Measurements from ENCODE around the gene PLXDC2.
"Not testable (repeated sequence)": the region's sequence is repeated elsewhere in the genome, so short reads cannot be mapped to it uniquely, and the experiment has no call there.

PLXDC2 gene

DNA sequence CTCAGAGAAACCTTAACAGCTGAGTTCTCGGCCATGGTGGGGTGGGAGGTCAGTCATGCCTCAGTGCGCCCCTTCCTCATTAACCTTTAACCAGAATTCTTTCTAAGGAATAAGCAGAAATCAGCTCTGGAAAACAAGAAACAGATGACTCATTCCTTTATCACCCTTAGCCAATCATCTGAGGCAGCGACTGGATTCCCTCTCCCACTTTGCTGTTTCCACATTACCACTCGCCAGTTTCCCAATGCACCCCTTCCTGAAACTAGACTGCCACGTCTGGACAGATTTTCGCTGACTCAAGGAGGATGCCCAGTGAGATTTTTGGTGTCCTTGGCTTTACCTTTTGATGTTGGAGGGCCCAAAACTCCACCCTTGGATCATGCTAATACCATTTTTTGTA, 223.8 kb downstream of the PLXDC2 start:
- Histone ChIP-seq H3K4me1 (ENCODE audit: insufficient read depth, low read length) (0 out of 2 replicates have a peak, but pooled peaks cover 3% of the 10 kb centered on the region), H3K9ac (ENCODE audit: low read depth, low read length) (no peak overlapping the region), H3K36me3 (ENCODE audit: insufficient read depth, low read length) (no peaks in the 10 kb centered on the region), H3K9me3 (ENCODE audit: control insufficient read depth, insufficient read depth, low read length) (no peaks in the 10 kb centered on the region)

DNA sequence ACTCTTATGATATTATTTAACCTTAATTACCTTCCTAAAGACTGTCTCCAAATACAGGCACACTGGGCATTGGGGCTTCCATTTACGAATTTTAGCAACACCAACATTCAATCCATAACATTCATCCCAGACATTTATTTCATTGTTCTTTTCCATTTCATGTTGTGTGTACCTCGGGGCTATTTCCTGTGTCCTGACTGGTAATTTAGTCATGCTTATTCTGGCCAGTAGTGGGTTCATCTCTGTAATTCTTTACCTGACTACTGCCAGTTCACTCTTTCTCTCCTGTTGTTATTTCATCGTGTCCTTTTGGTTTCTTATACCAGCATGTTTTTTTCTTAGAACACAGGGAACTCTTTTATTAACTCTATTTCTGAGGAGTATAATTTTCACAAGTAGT, 225.7 kb downstream of the PLXDC2 start:
- Histone ChIP-seq H3K9me3 (ENCODE audit: control insufficient read depth, insufficient read depth, low read length) (no peaks in the 10 kb centered on the region), H3K36me3 (ENCODE audit: insufficient read depth, low read length) (no peaks in the 10 kb centered on the region), H3K9ac (ENCODE audit: low read depth, low read length) (no peak overlapping the region), H3K4me1 (ENCODE audit: insufficient read depth, low read length) (0 out of 2 replicates have a peak, but pooled peaks cover 3% of the 10 kb centered on the region)

DNA sequence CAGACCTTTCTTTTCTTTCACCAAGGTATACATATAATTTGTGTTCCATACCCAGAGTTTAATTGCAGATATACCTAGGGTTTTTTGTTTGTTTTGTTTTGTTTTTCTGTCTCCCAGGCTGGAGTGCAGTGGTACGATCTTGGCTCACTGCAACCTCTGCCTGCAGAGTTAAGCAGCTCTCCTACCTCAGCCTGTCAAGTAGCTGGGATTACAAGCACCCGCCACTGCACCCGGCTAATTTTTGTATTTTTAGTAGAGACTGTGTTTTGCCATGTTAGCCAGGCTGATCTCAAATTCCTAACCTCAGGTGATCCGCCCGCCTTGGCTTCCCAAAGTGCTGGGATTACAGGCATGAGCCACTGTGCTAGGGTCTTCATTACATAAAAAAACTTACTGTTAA, 228.9 kb downstream of the PLXDC2 start:
- H3K4me1 ChIP-seq (ENCODE audit: insufficient read depth, low read length); H3K9ac ChIP-seq (ENCODE audit: low read depth, low read length); H3K36me3 ChIP-seq (ENCODE audit: insufficient read depth, low read length); H3K9me3 ChIP-seq (ENCODE audit: control insufficient read depth, insufficient read depth, low read length): not testable (repeated sequence)

DNA sequence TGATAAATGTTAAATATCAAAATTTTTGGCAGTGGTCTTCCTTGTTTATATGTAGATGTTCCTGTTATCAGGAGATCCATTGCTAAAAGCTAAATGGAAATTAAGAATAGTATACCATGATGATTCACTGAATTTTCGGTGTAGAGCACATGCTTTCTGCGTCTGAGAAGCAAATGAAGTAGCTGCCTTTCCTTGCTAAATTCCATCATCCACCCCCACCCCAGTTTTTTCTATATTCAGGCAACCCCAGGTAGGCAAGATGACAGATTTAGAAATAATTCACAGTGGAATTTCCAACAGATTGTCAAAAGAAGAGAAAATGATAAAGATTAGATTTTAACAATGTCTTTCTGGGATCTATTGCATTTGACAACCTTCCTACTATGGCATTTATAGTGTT, 231.9 kb downstream of the PLXDC2 start:
- H3K4me1 ChIP-seq (ENCODE audit: insufficient read depth, low read length), result 0 out of 2 replicates have a peak, but pooled peaks cover 3% of the 10 kb centered on the region
- H3K9ac ChIP-seq (ENCODE audit: low read depth, low read length), result no peak overlapping the region
- peaks cover 7% of the 10 kb centered on the region; the same call in 1 of the 2 replicates for H3K36me3 ChIP-seq (ENCODE audit: insufficient read depth, low read length)
- H3K9me3 ChIP-seq (ENCODE audit: control insufficient read depth, insufficient read depth, low read length), result peaks cover 7% of the 10 kb centered on the region

DNA sequence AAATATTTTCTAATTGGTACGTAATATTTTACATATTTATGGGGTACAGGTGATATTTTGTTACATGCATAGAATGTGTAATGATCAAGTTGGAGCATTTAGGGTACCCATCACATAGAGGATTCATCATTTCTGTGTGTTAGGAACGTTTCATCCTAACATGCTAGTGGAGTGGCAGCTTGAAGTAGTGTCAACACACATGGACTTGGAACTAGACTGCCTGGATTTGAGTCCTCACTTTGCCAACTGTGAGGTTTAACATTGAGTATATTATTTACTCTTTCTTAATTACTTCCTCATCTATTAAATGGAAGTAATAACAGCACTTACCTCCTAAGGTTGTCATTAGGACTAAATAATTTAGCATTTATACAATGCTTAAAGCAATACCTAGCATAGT, 241.9 kb downstream of the PLXDC2 start:
- no peaks in the 10 kb centered on the region for H3K4me1 ChIP-seq (ENCODE audit: insufficient read depth, low read length)
- H3K9ac ChIP-seq (ENCODE audit: low read depth, low read length), result no peak overlapping the region
- no peaks in the 10 kb centered on the region for H3K36me3 ChIP-seq (ENCODE audit: insufficient read depth, low read length)
- peaks cover 3% of the 10 kb centered on the region for H3K9me3 ChIP-seq (ENCODE audit: control insufficient read depth, insufficient read depth, low read length)

DNA sequence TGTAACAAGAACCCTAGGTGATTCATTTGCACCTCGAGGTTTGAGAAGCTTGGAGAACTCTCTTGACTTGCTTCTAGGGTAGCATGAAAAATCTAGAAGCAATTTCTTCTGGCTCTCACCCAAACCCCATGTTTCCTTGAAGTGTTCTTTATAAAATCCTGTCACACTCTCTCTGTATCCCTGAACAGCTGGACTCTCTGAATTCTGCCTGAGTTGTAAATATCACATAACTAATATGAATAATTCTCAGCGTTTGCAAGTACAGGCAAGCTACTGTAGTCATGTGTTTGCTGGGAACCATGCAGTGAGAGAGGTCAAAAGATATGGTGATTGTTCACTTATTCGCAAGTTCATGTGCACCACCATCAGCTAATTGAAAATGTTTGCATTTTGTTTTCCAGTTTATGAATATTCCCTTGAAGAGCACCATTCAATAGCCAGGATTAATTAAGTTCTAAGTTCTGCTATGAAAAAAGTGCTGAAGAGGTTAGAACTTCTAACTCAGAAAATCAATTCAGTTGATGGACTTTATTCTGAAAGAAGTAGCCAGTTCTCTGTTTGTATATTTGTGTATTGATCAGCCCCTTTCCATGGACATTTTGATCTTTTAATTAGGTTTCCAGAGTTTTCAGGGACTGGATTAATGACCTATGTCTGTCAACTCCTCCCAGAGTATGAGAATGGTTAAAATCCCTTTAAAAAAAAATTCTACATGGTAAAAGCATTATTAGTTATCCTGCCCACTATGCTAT, 243.0 kb downstream of the PLXDC2 start:
- Histone ChIP-seq H3K36me3 (ENCODE audit: insufficient read depth, low read length) (no peaks in the 10 kb centered on the region), H3K4me1 (ENCODE audit: insufficient read depth, low read length) (no peaks in the 10 kb centered on the region), H3K9ac (ENCODE audit: low read depth, low read length) (no peak overlapping the region), H3K9me3 (ENCODE audit: control insufficient read depth, insufficient read depth, low read length) (peaks cover 3% of the 10 kb centered on the region)

DNA sequence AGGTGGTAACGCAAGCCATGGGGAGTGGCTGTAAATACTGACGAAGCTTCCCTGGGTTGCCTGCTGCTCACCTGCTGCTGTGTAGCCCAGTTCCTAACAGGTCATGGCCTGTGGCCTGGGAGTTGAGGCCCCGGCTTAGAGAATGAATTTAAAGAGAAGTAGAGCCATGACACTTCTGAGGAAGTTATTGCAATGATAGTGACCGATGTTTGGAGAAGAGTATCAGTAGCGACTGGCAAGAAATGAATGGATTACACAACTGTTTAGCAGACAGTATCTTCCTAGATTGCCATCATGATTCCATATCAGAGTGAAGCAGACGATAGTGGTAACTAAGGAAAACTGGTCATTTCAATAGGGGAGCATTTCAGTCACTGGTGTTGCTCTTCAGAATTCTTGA, 249.6 kb downstream of the PLXDC2 start:
- Histone ChIP-seq H3K36me3 (ENCODE audit: insufficient read depth, low read length) (no peaks in the 10 kb centered on the region), H3K9me3 (ENCODE audit: control insufficient read depth, insufficient read depth, low read length) (peaks cover 1% of the 10 kb centered on the region), H3K9ac (ENCODE audit: low read depth, low read length) (no peak overlapping the region), H3K4me1 (ENCODE audit: insufficient read depth, low read length) (no peaks in the 10 kb centered on the region)

DNA sequence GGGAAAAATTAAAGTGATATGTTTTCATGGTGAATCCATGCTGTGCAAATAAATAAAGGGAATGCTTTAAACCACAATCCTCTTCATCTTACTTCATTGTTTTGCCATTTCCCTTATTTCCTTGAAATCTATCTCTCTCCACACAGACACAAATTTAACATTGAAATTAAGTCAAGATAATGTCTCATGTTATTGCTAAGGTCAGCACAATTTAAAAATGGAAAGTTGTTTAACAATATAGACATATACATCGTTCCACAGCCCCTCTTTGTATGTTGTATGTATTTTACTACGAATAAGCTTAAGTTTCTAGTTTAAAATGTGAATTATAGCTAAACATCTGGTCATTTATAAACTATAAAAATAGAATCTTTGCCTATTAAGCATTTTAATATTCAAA, 256.9 kb downstream of the PLXDC2 start:
- no peaks in the 10 kb centered on the region; the same call in 1 of the 2 replicates for H3K36me3 ChIP-seq (ENCODE audit: insufficient read depth, low read length)
- H3K9ac ChIP-seq (ENCODE audit: low read depth, low read length), result no peak overlapping the region
- H3K4me1 ChIP-seq (ENCODE audit: insufficient read depth, low read length), result no peaks in the 10 kb centered on the region; the same call in 1 of the 2 replicates
- H3K9me3 ChIP-seq (ENCODE audit: control insufficient read depth, insufficient read depth, low read length), result peaks cover 4% of the 10 kb centered on the region

DNA sequence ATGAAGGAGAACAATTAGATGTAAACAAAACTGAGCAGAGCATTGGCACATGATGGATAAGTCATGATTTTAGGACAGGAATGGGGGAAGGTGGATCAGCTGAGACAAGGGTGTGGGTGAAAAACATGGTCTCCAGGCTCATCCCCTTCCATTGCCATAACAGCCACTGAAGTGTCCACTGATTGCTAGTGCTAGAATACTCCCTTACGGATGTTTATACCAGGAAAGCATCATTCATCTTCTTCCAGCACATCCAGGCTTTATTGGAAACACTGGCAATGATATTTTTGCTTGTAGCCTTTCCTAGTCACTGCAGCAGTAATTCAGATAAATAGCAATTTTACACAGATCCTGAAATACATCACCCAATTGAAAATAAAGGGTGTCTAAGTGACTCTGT, 259.5 kb downstream of the PLXDC2 start:
- Histone ChIP-seq H3K4me1 (ENCODE audit: insufficient read depth, low read length) (no peaks in the 10 kb centered on the region; the same call in 1 of the 2 replicates), H3K9me3 (ENCODE audit: control insufficient read depth, insufficient read depth, low read length) (peaks cover 3% of the 10 kb centered on the region), H3K9ac (ENCODE audit: low read depth, low read length) (no peak overlapping the region), H3K36me3 (ENCODE audit: insufficient read depth, low read length) (no peaks in the 10 kb centered on the region; the same call in 1 of the 2 replicates)

DNA sequence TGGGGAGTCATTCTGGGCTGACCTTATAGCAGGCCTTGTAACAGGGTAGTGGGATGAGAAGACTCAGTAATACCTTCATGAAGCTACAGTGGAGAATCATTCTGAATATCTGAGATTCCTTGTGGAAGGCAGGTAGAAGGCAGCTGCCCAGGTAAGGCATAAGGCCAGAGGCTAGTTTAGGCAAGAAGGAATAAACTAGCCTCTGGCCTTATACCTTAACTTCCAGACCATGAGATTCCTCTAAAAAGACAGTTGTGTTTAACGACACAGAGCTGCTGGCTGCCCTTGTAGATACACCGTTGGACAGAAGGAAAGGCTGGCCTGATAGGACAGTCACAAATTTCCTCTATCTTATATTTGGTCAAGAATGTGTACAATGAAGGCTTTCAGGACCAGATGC, 268.2 kb downstream of the PLXDC2 start:
- 0 out of 2 replicates have a peak, but pooled peaks cover 2% of the 10 kb centered on the region for H3K4me1 ChIP-seq (ENCODE audit: insufficient read depth, low read length)
- no peaks in the 10 kb centered on the region for H3K9me3 ChIP-seq (ENCODE audit: control insufficient read depth, insufficient read depth, low read length)
- peaks cover 5% of the 10 kb centered on the region; the same call in 1 of the 2 replicates for H3K36me3 ChIP-seq (ENCODE audit: insufficient read depth, low read length)
- no peak overlapping the region for H3K9ac ChIP-seq (ENCODE audit: low read depth, low read length)

DNA sequence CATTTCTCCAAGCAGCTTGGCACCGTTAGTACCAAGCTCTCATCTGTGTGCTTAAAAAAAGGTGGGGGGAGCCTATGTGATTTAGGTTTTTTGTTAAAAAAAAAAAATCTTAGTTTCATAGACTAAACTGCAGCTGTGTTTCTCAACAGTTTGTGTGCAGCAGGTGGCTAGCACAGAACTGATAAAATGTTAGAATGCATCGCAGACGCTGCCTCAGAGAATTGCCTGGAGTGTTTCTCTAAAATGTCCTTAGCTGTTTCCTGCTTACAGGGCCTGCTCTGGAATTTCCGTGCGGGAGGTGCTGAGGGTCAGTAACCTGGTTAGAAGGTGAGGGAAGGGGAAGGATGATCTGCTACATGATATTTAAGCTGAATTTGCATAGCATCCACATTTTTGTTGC, 268.9 kb downstream of the PLXDC2 start:
- Histone ChIP-seq H3K36me3 (ENCODE audit: insufficient read depth, low read length) (peaks cover 5% of the 10 kb centered on the region; the same call in 1 of the 2 replicates), H3K9ac (ENCODE audit: low read depth, low read length) (no peak overlapping the region), H3K4me1 (ENCODE audit: insufficient read depth, low read length) (0 out of 2 replicates have a peak, but pooled peaks cover 2% of the 10 kb centered on the region), H3K9me3 (ENCODE audit: control insufficient read depth, insufficient read depth, low read length) (no peaks in the 10 kb centered on the region)

DNA sequence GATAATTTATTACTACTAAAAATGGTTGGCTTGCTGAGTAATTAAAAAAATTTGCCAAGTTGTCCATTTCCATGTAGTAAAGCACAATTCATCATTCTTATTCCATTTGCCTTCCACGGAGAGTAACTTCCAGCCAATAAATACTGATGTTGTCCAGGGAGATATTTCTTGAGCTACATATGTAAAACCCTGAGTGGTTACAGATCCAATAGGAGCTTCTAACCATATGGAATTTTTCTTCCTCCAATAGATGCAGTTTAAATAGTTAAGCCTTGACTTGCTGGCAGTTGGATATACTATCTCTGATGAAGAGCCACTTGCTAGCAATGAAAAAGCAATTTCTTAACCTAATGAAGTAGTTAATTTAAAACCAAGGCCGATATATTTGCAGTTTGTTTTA, 271.1 kb downstream of the PLXDC2 start:
- Histone ChIP-seq H3K36me3 (ENCODE audit: insufficient read depth, low read length) (peaks cover 5% of the 10 kb centered on the region; the same call in 1 of the 2 replicates), H3K9me3 (ENCODE audit: control insufficient read depth, insufficient read depth, low read length) (no peaks in the 10 kb centered on the region), H3K9ac (ENCODE audit: low read depth, low read length) (no peak overlapping the region), H3K4me1 (ENCODE audit: insufficient read depth, low read length) (0 out of 2 replicates have a peak, but pooled peaks cover 2% of the 10 kb centered on the region)

DNA sequence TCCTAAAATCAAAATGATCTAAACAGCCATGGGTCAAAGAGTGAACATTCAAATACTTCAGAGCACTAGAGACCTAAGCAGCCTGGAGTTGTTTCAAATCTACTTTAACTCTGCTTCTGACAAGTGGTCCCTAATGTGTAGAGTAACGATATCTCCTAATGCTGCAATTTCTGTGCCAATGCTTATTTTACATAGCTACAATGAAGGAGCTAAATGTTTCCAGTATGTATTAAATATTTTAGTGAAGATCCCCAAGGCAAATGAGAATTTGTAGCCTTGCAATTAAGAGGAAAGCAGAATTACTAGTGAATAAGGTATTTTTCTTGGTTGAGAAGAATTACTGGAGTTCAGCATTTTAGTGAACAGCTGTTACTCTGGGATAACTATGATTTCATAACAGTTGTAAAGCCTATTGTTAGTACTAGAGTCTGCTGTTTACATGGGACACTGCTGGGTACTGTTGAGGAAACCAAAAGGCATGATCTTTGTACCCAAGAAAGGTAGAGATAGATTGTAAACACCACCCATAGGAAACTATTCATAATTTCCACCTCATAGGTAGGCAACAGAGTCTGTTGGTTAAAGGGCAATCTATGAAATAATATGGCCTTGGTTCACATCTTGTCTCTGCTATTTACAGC, 271.9 kb downstream of the PLXDC2 start:
- Histone ChIP-seq H3K4me1 (ENCODE audit: insufficient read depth, low read length) (0 out of 2 replicates have a peak, but pooled peaks cover 2% of the 10 kb centered on the region), H3K36me3 (ENCODE audit: insufficient read depth, low read length) (peaks cover 5% of the 10 kb centered on the region; the same call in 1 of the 2 replicates), H3K9me3 (ENCODE audit: control insufficient read depth, insufficient read depth, low read length) (no peaks in the 10 kb centered on the region), H3K9ac (ENCODE audit: low read depth, low read length) (no peak overlapping the region)

DNA sequence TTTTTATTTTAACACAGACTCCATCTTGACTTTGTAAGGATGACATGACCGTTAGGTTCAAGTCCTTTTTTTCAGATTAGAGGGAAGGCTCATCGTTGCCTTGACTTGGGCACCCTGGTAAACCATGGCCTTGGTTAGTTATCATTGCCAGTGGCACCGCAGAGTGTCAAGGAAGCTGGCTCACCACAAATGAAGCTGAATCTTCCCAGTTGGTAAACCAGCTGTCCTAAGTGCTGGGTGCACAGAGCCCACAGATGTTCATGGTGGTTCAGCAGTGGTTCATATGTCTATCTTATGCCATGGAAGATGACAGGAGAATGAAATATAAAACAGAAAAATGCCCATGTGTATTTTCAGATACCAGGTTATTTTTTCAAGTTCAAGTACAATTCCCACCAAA, 273.6 kb downstream of the PLXDC2 start:
- H3K36me3 ChIP-seq (ENCODE audit: insufficient read depth, low read length), result peaks cover 5% of the 10 kb centered on the region; the same call in 1 of the 2 replicates
- no peaks in the 10 kb centered on the region for H3K4me1 ChIP-seq (ENCODE audit: insufficient read depth, low read length)
- H3K9ac ChIP-seq (ENCODE audit: low read depth, low read length), result no peak overlapping the region
- no peaks in the 10 kb centered on the region for H3K9me3 ChIP-seq (ENCODE audit: control insufficient read depth, insufficient read depth, low read length)

DNA sequence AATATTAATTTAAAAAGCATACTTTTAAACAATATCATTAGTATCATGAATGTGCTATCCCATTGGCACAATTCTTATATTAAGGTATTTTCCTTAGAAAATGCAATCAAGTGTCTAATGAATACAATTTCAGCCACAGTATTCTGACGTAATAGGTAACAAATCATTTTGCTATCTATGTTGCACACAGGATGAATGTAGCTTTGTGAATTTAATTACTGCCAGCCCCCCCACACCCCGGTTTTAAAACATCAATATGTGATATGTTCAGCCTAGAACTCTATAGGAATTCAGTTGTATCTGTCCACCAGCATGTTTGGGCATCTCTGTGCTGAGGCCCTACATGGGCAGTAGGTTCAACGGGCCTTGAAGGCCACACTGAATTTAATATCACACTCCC, 274.6 kb downstream of the PLXDC2 start:
- Histone ChIP-seq H3K4me1 (ENCODE audit: insufficient read depth, low read length) (no peaks in the 10 kb centered on the region), H3K9me3 (ENCODE audit: control insufficient read depth, insufficient read depth, low read length) (no peaks in the 10 kb centered on the region), H3K9ac (ENCODE audit: low read depth, low read length) (no peak overlapping the region), H3K36me3 (ENCODE audit: insufficient read depth, low read length) (peaks cover 5% of the 10 kb centered on the region; the same call in 1 of the 2 replicates)

Measured in ES-I3 (cell line).